Sigmoid colon (tissue), 4 donors: ENCODE data around the gene TEKT4.

Experiments used
- CTCF ChIP-seq, 4 experiments: fragments of 450-650 bp in 3 of 4; fragments of 200-600 bp in 1 of 4; IDR thresholded peaks; one replicate each; pipeline ENCODE4 v1.5.1; 2016 to 2019; ENCODE audit warnings: antibody characterized with exemption in 4 of 4, mild to moderate bottlenecking in 3 of 4, moderate library complexity in 2 of 4
- EP300 ChIP-seq, 4 donors: sonication (generic); formaldehyde crosslinking; IDR thresholded peaks; one replicate each; pipeline ENCODE4 v1.6.1; 2017; ENCODE audit warnings: antibody characterized with exemption in 4 of 4
- POLR2A ChIP-seq, 2 donors: fragments of 450-650 bp; IDR thresholded peaks; one replicate each; pipeline ENCODE4 v1.6.1; 2016; ENCODE audit warnings: antibody characterized with exemption in 2 of 2, mild to moderate bottlenecking in 2 of 2, moderate library complexity in 2 of 2

GRCh38 chr2:94869552-94870439 lies 1.4 kb upstream of the TEKT4 start:
- no peak for TF ChIP-seq CTCF (IDR thresholded peaks at IDR 0.05)
- no peak for TF ChIP-seq EP300 (IDR thresholded peaks at IDR 0.05)
- no peak for TF ChIP-seq POLR2A (IDR thresholded peaks at IDR 0.05)
